Erythroblast (primary cell): ENCODE measurements around the gene MMAB.

Source experiments
- GATA1 ChIP-seq: IDR thresholded peaks from 2 replicates; pipeline ENCODE4 v1.6.1; 2011; ENCODE audit warnings: low read depth, mild to moderate bottlenecking, control low read depth, low read length, moderate library complexity
- POLR2A ChIP-seq: IDR thresholded peaks from 2 replicates; pipeline ENCODE4 v1.6.1; 2011; ENCODE audit warnings: mild to moderate bottlenecking, low read length

GRCh38 chr12:109545826-109546225 lies 27.5 kb downstream of the MMAB start:
- no peak for TF ChIP-seq POLR2A
- no peak for TF ChIP-seq GATA1
